ENCODE results near the gene SYPL1.
"Not testable (repeated sequence)": the region's sequence is repeated elsewhere in the genome, so short reads cannot be mapped to it uniquely, and the experiment has no call there.

The SYPL1 gene

DNA sequence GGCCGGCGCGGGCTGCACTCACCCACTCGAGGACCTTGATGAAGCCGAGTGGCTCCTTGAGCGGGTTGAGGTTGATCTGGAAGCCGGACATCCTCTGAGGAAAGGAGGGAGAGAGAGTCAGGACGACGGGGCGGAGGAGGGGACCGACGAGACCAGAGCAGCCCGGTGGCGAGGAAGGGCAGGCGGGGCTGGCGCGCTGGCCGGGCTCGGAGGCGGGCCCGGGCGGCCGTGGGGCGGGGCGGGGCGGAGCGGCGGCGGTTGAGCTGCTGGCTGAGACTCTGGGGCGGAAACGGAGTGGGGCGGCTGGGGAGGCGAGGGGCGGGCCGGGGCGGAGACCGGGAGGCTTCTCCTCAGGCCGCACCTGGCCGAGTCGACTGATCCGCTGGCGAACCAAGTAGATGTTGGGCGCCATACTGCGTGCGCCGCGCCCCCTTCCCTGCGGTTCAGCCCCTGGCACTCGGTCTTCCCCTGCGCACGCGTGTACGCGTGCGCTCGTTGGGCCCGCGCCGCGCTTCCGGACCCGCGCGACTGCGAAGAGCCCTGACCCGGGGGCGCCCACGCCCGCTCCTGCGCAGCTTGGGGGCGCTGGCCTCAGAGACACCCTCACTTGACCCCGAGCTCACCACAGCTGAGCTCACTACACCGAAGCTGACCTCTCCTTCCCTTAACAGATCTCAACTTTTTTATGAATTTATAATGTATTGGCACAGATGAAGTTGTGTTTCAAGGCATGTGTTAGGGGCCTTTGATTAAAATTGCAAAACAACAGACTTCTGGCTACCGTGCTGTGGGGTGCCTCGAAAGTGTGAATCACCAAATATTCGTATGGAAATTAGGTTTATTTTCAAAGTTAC, at the start of gene SYPL1:
Gene SYPL1, minus strand, starts transcription at position 195 of the 854 bp plus-strand sequence. Its CDS starts 104 bp downstream, at position 91.
- DNase-seq (ENCODE audit: low read depth), result peak; percentile 89

GRCh38 chr7:106155027-106155426, 42.9 kb upstream of the SYPL1 start:
- DNase-seq (ENCODE audit: low read depth), result no peak

GRCh38 chr7:106153891-106154449, 41.9 kb upstream of the SYPL1 start:
- DNase-seq (ENCODE audit: low read depth), result peak; percentile 50

DNA sequence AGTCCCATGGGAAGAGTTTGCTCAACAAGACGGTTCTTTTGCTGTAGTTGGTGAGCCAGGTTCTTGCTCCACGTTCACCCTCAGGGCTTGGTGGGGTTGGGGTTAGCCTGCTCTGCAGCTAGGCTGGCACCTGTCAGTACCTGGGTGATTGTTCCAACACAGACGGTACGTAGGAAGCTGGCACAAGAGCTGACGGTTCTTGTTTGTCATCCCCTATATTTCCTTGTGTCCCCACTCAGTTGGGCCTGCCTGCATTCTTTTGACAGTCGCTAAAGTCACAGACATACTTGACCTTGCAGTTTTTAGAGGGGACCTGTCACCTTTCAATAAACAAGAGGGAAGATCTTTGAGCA, 40.2 kb upstream of the SYPL1 start:
- no peak for DNase-seq (ENCODE audit: low read depth)

DNA sequence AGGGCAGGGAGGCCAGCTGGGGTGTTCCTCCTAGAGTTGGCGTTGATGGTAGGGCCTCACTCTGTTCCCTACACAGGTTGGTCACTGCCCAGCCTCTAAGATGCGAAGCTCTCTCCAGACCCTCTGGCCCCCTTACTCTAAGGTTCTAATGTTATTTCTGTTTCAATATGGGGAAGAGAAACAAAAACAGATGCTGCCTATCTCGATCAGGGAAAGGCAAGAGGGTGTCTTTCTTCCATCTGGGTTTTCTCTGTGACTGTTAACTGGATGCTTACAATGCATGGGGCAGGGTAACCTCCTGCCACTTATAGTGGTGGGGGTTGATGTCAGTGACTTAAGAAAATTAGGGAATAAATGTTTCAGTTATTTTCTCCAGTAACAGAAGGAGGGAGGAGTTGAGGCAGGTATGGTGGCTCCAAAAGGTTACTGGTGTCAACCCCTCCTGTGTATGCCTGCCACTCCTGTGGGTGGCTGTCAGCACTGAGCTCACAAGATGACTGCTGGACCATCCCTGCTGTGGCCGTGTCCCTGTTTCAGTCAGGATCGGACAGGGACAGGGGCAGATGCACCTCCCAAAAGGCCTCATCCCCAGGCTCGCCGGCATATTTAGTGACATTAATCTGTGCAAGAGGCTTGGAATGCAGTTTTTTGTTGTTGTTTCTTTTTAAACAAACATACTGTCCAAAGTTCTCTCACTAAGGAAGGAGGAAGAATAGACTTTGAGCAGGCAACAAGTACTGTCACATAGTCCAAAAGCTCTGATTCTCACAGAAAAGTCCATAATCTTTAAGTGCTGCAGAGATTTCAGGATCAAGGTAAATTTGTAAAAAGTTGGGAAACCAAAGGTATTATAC, 39.6 kb upstream of the SYPL1 start:
- no peak for DNase-seq (ENCODE audit: low read depth)

- no peak for DNase-seq (ENCODE audit: low read depth)
These were observed 31.7 kb upstream of the SYPL1 start for GRCh38 chr7:106143711-106144337.

DNA sequence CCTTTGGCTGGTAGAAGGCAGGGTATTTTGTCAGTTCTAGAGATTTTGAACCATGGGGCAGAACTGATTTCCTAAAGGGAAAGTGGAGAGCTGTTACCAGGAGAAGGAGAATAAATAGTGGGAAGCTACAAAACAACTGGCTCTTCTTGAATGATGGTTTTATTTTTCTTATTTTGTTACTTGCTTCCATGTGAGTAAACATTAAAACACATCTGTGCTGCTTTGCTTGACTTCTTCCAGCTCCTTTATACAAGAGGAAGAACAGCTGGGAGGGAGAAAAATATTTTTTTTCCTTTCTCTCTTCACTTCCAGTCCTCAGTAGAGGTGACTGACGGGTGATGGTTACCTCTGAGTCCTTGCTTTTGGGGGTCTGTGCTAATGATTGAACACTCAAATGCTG, 30.0 kb upstream of the SYPL1 start:
- DNase-seq (ENCODE audit: low read depth), result no peak

- no peak for DNase-seq (ENCODE audit: low read depth)
These were observed 28.5 kb upstream of the SYPL1 start for GRCh38 chr7:106140406-106141173.

GRCh38 chr7:106139265-106140251, 27.4 kb upstream of the SYPL1 start:
- no peak for DNase-seq (ENCODE audit: low read depth)

- no peak for DNase-seq (ENCODE audit: low read depth)
These were observed 26.7 kb upstream of the SYPL1 start for GRCh38 chr7:106138776-106139175.

DNA sequence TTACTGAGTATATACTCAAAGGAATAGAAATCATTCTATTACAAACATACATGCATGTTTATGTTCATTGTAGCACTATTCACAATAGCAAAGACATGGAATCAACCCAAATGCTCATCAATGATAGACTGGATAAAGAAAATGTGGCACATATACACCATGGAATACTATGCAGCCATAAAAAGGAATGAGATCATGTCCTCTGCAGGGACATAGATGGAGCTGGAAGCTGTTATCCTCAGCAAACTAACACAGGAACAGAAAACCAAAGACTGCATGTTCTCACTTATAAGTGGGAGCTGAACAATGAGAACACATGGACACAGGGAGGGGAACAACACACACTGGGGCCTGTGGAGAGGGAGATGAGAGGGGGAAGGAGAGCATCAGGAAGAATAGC, 26.1 kb upstream of the SYPL1 start:
- not testable (repeated sequence) for DNase-seq (ENCODE audit: low read depth)

DNA sequence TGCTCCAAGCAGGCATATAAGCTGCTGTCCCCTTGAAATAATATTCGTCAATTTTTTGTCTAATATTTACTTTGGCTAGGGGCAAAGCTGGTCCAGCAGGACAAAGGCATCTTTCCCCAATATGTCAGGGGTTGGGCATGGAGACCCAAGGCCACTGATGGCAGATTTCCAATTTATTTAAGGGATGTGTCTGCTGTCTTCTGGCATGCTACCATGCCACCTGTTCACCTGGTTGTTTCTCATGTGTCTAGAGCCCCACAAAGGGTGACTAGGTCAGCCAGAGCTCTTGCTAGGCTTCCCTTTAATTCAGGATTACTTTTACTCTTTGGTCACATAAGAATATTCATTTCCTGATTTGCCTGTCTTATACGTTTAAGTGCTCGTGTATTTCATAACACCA, 22.1 kb upstream of the SYPL1 start:
- DNase-seq (ENCODE audit: low read depth), result no peak

DNA sequence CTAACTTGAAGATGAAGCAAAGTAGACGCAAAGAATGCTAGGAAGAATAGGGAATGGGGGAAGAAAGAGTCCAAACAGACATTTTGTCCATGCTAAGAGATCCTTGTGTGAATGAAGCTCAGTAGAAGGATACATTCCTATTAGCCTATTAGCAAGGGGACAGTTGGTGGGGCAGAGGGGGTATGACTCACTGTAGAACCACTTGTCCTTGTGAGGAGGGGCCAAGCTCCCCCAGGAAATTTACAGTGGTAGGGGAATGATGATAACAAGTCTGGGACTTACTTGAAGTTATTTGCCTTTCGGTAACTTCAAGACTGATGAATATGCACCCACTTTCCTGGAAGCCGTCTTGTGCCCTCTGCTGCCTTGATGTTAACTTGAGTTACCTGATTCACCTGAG, 17.2 kb upstream of the SYPL1 start:
- DNase-seq (ENCODE audit: low read depth), result no peak

- DNase-seq (ENCODE audit: low read depth), result no peak
These were observed 16.7 kb upstream of the SYPL1 start for GRCh38 chr7:106128836-106129235.

DNA sequence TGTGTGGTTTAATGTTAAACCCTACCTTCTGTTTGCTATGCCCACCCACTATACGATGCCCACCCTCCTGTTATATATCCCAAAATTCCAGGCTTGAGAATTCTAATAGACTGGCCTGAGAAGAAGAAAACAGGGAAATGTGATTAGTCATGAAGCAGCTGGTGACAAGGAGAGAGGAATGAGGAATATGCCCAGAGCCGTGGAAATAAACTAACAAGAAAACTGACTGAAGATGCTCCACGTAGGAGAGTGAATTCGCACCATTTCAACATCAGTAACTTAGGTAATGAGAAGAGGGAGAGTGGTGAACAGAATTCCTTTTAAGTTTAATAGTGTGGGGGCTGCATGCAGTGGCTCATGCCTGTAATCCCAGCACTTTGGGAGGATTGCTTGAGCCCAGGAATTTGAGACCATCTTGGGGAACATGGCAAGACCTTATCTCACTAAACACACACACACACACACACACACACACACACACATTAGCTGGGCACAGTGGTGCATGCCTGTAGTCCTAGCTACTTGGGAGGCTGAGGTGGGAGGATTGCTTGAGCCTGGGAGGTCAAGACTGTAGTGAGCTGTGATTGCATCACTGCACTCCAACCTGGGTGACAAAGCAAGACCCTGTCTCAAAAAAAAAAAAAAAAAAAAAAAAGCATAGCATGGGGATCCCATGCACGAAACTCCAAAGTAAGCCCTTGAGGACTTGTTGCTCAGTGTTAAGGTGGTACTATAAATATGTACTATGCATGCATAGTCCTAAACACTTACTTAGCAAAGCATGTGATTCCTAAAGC, 16.1 kb upstream of the SYPL1 start:
- no peak for DNase-seq (ENCODE audit: low read depth)

DNA sequence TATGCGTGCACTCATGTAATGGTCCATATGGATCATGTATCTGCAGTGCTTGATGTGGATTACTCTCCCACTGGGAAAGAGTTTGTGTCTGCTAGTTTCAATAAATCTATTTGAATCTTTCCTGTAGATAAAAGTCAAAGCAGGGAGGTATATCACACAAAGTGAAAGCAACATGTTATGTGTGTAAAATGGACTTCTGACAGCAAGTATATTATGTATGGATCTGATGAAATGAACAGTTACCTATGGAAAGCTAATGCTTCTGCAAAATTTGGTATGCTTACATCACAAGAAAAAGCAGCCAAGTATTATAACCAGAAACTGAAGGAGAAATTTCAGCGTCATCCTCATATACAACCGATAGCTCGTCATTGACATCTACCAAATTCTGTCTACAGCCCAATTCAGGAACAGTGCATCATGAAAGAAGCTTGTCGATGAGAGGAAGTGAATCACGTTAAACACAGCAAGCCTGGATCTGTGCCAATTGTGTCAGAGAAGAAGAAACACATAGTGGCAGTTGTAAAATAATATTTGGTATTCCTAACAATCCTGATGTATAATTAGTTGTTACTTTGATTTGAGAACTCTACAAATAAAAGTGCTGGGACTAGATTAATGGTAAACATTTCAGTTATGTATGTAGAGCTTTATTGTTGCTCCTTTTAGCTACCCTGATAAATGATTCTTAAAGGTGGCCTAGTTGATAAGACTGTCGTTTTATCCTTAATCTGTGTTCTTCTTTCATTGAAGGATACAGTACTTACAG, 14.2 kb upstream of the SYPL1 start:
- no peak for DNase-seq (ENCODE audit: low read depth)

- DNase-seq (ENCODE audit: low read depth), result no peak
These were observed 13.3 kb upstream of the SYPL1 start for GRCh38 chr7:106125417-106125816.

DNA sequence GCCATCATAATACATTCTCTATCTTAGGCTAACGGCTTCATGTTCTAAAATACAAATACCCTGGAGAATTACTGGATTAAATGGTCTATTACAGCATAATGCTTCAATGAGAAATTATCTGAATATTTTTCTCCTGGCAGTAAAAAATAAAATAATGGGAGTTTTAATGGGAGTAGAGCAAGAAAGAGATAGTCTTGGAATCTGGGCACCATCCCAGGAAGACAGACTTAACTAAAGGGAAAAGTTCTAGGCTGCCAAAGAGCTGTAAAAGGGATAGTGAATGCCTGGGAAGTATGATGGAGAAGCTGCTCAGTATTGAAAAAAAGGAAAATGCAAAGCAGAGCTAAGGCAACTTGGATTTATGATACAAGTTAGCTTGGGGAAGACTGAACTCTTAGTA, 12.1 kb upstream of the SYPL1 start:
- no peak for DNase-seq (ENCODE audit: low read depth)

GRCh38 chr7:106122713-106123112, 10.6 kb upstream of the SYPL1 start:
- DNase-seq (ENCODE audit: low read depth), result no peak

All from stimulated activated CD8-positive, alpha-beta memory T cell treated with anti-CD3 and anti-CD28 coated beads, Interleukin-4, amount 100 ng/mL, for 24 hours (primary cell).